IPS DF 19.7 (cell line): Measurements from ENCODE around the gene TWIST2.

Source experiments
- DNase-seq: peaks from one replicate; pipeline ENCODE4 v3.0.0-alpha.2; 2013; ENCODE audit warnings: low read depth, low spot score

The TWIST2 gene

GRCh38 chr2:238856713-238857567 lies 9.1 kb downstream of the TWIST2 start:
- no peak for DNase-seq

- DNase-seq = no peak
These were observed 10.1 kb downstream of the TWIST2 start for GRCh38 chr2:238857959-238858358.

GRCh38 chr2:238859636-238860347 lies 11.9 kb downstream of the TWIST2 start:
- no peak for DNase-seq

GRCh38 chr2:238861013-238861730 lies 13.3 kb downstream of the TWIST2 start:
- no peak for DNase-seq

- no peak for DNase-seq
These were observed 14.0 kb downstream of the TWIST2 start for GRCh38 chr2:238861766-238862315.

GRCh38 chr2:238862701-238863100 lies 14.8 kb downstream of the TWIST2 start:
- DNase-seq = no peak

- no peak for DNase-seq
These were observed 15.3 kb downstream of the TWIST2 start for GRCh38 chr2:238863231-238863630.

- no peak for DNase-seq
These were observed 15.9 kb downstream of the TWIST2 start for GRCh38 chr2:238863749-238864206.

GRCh38 chr2:238864207-238865014 lies 16.5 kb downstream of the TWIST2 start:
- peak; percentile 57 for DNase-seq

- no peak for DNase-seq
These were observed 17.3 kb downstream of the TWIST2 start for GRCh38 chr2:238865015-238865719.

GRCh38 chr2:238865744-238866355 lies 18.0 kb downstream of the TWIST2 start:
- DNase-seq = no peak

- DNase-seq = no peak
These were observed 18.9 kb downstream of the TWIST2 start for GRCh38 chr2:238866656-238867277.

GRCh38 chr2:238868067-238868524 lies 20.2 kb downstream of the TWIST2 start:
- DNase-seq = no peak

GRCh38 chr2:238868616-238869292 lies 20.9 kb downstream of the TWIST2 start:
- DNase-seq = no peak

- no peak for DNase-seq
These were observed 21.6 kb downstream of the TWIST2 start for GRCh38 chr2:238869293-238870124.

GRCh38 chr2:238870261-238870660 lies 22.4 kb downstream of the TWIST2 start:
- DNase-seq = no peak

GRCh38 chr2:238872026-238872425 lies 24.1 kb downstream of the TWIST2 start:
- no peak for DNase-seq
